GM18867 (cell line): ENCODE results near the gene C1D.
A peak's percentile ranks its signal among the peaks of the same experiment; 100 is the strongest.
"Not testable (repeated sequence)": the region's sequence is repeated elsewhere in the genome, so short reads cannot be mapped to it uniquely, and the experiment has no call there.

Experiments
- ATAC-seq: cut with Tn5 transposase; IDR thresholded peaks from one replicate; pipeline ENCODE4 v1.9.1; 2021; ENCODE audit warnings: mild to moderate bottlenecking, moderate library complexity; ENCODE audit not compliant: unreplicated experiment

C1D gene

GRCh38 chr2:68062680-68063387 is at the start of gene C1D:
C1D (minus strand) TSS chr2:68063004; CDS start chr2:68047310, 15,694 bp downstream.
- ATAC-seq, result peak; percentile 98

- peak; percentile 99 for ATAC-seq
Observed at GRCh38 chr2:68110102-68110501, 47.3 kb upstream of the C1D start.

GRCh38 chr2:68108120-68108519 is 45.3 kb upstream of the C1D start:
- no peak for ATAC-seq

- ATAC-seq, result no peak
Observed at GRCh38 chr2:68107475-68107874, 44.7 kb upstream of the C1D start.

GRCh38 chr2:68104111-68104835 is 41.5 kb upstream of the C1D start:
- ATAC-seq, result no peak

- ATAC-seq, result no peak
Observed at GRCh38 chr2:68103709-68104055, 40.9 kb upstream of the C1D start.

GRCh38 chr2:68103030-68103708 is 40.4 kb upstream of the C1D start:
- ATAC-seq, result no peak

GRCh38 chr2:68100189-68100588 is 37.4 kb upstream of the C1D start:
- no peak for ATAC-seq

GRCh38 chr2:68099260-68099659 is 36.5 kb upstream of the C1D start:
- ATAC-seq, result no peak

GRCh38 chr2:68098291-68098797 is 35.5 kb upstream of the C1D start:
- no peak for ATAC-seq

GRCh38 chr2:68094111-68094510 is 31.3 kb upstream of the C1D start:
- ATAC-seq, result no peak

- no peak for ATAC-seq
Observed at GRCh38 chr2:68093634-68094033, 30.8 kb upstream of the C1D start.

- ATAC-seq, result no peak
Observed at GRCh38 chr2:68091439-68092034, 28.7 kb upstream of the C1D start.

GRCh38 chr2:68089961-68090360 is 27.2 kb upstream of the C1D start:
- ATAC-seq, result no peak

GRCh38 chr2:68088940-68089339 is 26.1 kb upstream of the C1D start:
- no peak for ATAC-seq

GRCh38 chr2:68086166-68086565 is 23.4 kb upstream of the C1D start:
- peak; percentile 62 for ATAC-seq

- peak; percentile 43 for ATAC-seq
Observed at GRCh38 chr2:68083346-68083745, 20.5 kb upstream of the C1D start.

- no peak for ATAC-seq
Observed at GRCh38 chr2:68074050-68074449, 11.2 kb upstream of the C1D start.

- not testable (repeated sequence) for ATAC-seq
Observed at GRCh38 chr2:68063797-68064646, 1.2 kb upstream of the C1D start.

GRCh38 chr2:68060652-68061051 is 2.2 kb downstream of the C1D start:
- ATAC-seq, result no peak
